GM21528 (cell line): Measurements from ENCODE around the gene IMMP2L.
"Not testable (repeated sequence)": the region's sequence is repeated elsewhere in the genome, so short reads cannot be mapped to it uniquely, and the experiment has no call there.

ENCODE experiments used
- ATAC-seq: cut with Tn5 transposase; IDR thresholded peaks from one replicate; pipeline ENCODE4 v1.9.1; 2021; ENCODE audit warnings: mild to moderate bottlenecking, moderate library complexity; ENCODE audit not compliant: unreplicated experiment, low FRiP score

The IMMP2L gene

DNA sequence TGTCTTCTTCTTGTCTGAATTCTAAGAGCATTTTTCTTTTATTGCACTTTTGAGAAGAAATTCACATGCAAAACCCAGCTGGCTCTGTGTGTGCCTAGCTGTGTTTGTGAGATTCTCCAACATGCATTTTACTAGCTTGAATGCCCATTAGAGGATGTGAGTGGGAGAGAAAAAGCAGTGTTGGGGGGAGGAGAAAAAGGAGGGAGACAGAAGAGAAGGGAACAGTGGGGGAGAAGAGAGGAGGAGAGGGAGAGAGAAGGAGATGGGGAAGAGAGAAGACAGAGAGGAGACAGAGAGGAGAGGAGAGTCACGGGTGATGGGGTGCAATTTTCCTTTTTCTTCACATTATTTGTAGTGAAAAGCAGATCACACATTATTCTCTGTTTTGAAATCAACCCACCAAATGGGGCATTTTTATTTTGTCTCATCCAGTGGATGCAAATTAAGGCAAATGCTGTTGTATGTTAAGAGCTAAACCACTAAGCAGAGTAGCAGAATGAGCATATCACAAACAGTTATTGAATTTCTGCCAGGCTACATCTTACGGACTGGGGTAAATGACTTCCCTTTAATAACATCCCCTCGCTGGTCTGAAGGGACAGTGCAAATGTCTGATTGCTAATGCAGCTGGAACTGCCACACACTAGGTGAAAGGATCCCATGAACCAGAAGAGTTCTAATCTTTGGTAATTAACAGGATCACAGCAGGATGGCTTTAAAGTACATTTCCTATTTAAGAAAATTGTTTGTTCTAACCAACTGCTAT, 470.5 kb downstream of the IMMP2L start:
- no peak for ATAC-seq

DNA sequence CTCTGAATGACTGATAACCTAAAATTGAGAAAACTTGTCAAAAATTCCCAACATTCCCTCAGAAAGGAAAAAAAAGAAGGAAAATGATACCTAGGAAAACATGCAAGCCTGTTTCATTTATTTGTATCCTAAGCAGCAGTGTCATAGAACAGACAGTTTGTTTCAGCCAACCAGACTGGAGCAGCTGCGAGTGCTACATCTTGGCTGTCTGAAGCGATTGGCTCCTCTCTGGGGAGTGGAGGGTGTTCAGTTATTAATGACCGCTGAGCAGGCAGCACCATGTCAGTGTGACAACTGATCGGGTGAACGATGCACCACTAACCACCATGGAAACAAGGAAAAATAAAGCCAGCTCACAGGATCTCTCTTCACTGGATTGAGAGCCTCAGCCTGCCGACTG, 471.4 kb downstream of the IMMP2L start, which contains the start of gene LRRN3:
Gene LRRN3, plus strand, starts transcription at position 282 of the 400 bp plus-strand sequence. CDS start 31,646 bp downstream, outside the sequence.
- ATAC-seq: no peak

DNA sequence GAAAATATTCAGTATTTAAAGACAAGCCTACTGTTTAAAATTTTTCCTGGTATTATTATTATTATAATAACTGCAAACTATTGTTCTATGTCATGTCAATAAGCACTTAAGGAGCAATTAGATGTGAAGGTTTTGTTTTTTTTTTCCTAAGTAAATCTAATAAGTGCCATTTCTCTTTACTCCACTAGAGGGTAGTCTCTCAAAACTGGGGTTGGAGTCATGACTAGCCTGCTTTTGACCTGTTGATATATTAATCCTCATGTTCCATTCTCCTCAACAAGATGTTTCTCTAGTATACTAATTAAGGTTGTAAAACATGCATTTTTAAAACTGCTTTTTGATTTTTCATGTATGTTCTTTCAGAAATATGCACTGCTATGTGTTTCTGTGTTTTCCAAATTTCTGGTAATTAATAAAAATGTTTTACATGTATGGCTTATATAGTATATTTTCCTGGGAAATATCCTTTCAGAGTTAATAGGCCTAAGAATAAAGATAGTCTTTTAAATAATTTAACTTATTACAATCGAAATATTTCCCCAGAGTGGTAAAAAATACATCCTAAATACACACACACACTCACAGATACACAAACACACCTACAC, 472.4 kb downstream of the IMMP2L start:
- no peak for ATAC-seq

DNA sequence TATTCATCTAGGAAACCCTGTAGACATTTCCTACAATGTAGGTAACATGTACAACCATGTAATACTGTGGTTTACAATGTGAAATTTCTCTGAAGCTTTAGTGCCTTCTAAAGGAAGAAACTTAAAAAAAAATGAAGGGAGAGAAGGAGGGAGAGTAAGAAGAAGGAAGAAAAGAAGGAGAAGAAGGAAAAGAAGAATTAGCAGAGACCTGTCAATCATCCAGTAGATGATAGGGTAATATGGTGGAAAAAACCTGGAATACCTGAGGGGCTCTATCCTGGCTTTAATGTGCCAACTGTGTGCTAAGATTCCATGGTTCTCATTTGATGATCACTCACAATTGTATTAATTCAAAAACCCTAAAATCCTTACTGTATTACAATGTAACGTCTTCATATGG, 474.0 kb downstream of the IMMP2L start:
- no peak for ATAC-seq

DNA sequence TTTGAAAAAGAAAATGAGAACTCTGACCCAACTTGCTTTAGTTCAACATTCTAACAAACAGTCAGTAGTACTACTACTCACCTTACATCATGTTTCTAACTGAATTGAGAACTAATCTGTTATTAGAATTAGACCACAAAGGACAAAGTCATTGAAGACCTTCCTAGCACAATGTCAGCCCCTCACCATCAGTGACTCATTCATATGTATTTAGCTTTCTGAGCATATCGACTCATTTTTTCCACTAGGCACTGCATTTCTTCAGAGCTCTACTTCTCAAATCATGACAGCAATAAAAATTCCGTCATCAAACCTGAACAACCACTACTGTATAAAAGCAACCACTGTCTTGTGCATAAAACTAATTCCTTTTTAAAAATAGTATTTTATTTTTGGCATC, 475.8 kb downstream of the IMMP2L start:
- ATAC-seq: no peak

DNA sequence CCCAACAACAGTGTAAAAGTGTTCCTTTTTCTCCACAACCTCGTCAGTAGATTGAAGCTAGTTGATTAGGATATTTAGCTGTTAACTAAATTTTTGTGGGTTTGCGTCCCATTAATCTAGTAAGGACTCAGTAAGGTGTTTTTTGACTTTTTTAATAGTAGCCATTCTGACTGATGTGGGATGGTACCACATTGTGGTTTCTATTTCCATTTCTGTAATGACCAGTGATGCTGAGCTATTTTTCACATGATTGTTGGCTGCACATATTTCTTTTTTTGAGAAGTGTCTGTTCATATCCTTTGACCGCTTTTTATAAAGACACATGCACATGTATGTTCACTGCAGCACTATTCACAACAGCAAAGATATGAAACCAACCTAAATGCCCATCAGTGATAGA, 476.9 kb downstream of the IMMP2L start:
- ATAC-seq: no peak

DNA sequence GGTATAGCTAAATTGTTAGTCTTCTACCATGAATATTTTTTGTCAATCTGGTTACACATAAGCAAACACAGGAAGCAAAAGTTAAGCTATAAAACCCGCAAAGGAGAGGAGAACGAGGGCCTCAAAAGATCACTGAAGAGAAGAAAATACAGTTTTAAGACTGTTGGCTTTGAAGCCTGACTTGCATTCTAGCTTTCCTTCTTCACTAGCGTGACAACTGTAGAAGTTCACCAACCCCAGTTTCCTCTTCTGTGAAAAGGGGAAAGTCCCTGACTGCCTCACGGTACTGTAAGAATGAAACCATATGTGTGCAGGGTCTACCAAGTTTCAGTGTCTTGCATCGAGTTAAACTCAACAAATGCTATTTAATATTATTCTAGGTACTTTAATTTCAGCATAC, 478.9 kb downstream of the IMMP2L start:
- ATAC-seq: peak; percentile 99

DNA sequence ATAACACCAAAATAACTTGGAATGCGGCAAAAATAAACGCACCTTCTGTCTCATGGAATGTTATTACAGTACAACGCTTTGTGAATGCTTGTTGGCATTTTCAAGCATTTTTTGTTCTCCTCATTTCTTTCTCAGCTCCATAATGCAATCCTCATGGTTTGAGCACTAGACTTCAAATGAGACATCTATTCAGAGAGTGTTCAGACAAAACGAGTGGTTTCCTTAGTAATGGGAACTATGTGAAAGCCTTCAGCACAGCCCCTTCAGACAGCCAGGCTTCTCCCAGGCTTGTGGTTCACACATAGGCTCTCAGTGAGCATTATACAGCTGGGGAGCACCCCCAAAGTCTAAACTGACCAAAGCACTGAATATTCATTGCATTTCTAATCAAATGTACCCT, 479.9 kb downstream of the IMMP2L start:
- ATAC-seq: no peak

DNA sequence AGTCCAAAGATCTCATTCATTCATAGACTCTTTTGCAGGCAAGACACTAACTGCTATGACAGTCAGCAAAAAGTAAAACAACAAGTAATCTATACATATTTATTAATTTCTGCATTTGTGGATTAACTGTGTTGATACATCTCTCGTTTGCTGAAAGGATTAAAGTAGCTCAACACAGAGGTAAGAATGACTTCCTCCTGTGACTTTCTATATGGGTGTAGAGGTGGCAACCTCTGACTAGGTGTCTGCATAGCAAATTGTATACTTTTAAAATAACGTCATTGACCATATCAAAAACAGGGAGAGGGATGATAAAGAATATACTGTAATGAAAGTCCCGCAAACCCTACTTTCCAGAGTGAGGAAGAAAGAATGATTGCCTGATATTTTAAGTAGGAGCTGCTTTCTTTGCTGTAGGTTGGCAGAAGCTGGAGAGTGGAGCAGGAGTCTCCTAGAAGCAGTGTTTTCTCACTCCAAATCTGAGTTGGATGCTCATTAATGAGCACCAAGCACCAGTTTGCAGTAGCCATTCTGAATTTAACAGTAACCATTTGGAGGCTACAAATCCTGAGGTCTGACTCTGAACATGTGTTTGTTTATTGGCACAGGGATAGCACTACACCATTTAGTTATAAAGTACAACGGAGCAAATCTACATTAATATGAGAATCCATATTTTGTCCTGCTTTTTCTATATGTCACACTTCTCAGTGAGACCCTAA, 480.6 kb downstream of the IMMP2L start:
- ATAC-seq: no peak

DNA sequence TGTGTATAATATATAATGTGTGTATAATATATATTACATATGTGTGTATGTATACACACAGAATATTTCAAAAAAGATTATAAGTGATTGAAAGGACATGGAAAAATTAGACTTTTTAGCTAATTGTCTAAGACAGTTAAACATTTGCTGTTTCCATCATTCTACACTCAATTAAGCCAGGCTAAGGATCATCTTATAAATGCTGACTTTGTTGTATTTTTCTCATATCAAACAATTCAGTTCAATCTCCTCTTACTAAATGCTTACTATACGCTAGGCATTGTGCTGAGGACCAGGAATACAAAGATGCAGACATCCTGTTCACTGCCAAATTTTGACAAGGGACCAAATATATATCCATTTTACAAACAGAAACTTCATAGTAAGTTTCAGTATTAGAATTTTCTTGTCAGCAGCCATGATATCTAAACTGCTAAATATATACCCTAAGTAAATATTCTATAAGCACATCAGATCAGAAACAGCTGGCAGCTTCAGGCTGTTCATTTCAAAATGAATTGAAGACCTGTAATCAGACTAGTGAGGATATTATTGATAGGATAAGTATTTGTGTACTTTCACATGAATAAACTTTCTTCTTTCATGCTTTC, 481.7 kb downstream of the IMMP2L start:
- ATAC-seq: no peak

DNA sequence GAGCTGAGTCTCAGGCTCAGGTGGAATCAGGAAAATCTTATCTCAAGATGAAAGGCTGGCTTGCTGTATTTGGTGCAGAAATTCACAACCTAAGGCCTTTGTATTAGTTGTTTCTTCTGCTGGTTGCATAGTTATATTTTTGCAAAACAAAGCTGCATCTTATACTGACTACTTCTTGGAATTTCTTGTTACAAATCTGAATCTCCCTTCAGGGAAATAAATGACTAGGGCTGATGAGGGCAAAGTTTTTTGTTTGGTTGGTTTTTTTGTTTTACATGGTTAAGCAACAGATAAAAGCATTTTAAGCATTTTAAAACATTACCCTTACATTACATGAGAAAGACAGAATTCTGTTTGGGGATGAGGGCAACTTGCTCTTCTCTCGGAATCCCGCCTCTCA, 485.3 kb downstream of the IMMP2L start:
- ATAC-seq: no peak

DNA sequence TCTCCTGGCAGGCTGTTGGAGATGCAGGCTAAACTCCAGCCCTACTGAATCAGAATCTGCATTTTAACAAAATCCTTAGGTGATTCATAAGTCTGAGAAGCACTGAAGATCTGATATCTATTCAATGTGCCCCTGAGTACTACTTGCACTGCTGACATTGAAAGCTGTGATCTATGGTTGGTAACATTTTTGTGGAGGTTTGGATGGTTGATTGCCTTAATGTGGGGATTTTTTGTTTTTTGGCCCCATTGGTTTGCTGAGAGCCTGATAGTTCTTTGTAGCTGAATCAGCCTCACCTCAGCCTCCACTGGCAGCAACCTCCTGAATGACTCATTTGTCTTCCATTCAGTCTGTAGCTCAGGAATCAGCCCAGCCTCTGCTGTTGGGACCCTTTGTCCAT, 486.1 kb downstream of the IMMP2L start:
- ATAC-seq: no peak

DNA sequence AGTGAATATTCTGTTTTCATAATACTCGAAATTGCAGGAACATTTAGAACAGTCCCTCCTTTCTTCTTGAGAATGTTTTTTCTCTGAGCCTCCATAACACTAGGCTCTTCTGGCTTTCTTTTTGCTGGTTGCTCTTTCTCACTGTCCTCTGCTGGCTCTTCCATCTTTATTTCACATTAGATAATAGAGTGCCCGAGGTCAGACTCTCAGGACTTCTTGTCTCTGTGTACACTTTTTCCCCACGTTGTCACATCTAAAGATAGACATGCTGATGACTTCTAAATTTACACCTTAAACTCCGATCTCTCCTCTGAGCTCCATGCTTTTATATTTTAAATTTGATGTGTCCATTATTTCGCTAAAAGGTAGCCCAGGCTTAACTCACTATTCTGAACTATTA, 486.8 kb downstream of the IMMP2L start:
- ATAC-seq: no peak

DNA sequence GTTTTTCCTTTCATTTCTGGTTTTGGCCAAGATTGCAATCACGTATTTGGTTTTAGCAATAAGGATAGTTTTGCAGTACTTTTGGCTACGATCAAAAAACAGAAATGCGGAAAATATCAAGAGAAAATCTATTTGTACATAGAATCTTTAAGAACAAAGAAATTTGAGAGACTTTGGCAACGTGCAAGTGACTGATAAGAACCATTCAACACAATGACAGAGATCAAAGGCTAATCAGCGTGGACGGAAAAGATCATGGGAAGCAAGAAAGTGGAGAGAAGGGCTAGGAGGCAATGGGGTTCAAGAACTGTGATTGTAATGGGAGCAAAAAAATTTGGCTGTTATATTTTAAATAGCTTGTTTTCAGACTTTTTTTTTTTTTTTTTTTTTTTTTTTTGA, 487.5 kb downstream of the IMMP2L start:
- no peak for ATAC-seq

DNA sequence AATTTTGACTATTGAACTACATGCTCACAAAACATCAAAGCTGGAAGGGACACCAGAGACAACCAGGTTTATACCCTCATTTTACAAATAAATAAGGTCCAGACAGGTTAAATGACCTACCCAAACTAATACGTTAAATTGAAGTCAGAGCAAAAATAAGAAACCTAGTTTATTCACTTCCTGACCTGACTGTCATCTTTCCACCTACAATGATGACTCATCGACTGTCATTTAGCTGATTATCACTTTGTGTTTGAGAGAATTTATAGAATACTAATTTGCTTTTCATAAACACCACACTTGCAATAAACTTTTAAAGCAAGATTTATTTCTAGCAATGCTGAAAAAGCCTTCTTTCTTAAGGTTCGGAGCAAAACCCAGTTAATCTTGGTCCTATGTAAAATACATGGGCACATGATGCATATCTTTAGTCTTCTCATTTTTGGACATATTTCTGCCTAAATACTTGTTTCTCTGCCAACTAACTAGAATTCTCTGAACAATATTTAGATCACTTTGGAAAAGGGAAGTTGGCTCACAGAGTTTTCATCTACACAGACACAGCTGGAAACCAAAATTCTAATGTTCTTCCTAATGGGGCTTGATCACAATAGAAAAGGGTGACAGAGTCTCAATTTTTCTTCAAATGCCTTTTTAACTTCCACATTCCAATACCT, 488.1 kb downstream of the IMMP2L start:
- no peak for ATAC-seq

DNA sequence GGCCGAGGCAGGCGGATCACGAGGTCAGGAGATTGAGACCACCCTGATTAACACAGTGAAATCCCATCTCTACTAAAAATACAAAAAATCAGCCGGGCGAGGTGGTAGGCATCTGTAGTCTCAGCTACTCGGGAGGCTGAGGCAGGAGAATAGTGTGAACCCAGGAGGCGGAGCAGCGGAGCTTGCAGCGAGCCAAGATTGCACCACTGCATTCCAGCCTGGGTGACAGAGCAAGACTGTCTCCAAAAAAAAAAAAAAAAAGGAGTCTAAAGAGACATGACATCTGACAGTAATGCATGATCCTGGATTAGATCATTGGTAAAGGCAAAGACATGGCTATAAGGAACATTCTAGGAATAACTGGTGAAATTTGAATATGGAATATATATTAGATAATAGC, 489.6 kb downstream of the IMMP2L start:
- ATAC-seq: not testable (repeated sequence)

DNA sequence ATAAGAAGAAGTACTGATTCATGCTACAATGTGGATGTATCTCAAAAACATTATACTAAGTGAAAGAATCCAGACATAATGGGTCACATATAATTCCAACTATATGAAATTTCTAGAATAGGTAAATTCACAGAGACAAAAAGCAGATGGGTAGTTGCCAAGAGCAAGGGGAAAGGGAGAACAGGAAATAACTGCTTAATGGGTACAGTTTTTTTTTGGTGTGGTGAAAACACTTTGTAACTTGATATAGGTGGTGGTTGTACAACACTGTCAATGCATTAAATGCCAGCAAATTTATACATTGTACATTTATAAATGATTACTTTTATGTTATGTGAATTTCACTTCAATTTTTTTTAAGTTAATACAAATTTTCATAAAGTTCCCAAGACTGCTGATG, 490.7 kb downstream of the IMMP2L start:
- ATAC-seq: no peak

DNA sequence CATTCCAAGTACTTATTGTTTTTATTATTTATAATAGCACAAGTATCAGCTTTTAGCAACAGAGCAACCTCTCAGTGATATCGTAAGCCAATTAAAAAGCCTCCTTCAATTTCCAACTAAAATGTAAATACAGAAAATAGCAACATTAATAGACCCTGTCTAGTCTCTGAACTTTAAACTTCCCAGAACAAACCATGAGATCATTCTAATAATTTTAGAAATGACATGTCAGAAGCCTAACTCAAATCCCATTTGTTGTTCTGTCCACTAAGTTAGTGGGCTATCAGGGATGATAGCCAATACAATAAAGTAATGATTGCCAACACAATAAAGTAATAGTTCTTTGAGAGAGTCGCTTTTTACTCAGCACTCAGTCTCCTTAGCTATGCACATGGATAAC, 493.7 kb downstream of the IMMP2L start:
- no peak for ATAC-seq

DNA sequence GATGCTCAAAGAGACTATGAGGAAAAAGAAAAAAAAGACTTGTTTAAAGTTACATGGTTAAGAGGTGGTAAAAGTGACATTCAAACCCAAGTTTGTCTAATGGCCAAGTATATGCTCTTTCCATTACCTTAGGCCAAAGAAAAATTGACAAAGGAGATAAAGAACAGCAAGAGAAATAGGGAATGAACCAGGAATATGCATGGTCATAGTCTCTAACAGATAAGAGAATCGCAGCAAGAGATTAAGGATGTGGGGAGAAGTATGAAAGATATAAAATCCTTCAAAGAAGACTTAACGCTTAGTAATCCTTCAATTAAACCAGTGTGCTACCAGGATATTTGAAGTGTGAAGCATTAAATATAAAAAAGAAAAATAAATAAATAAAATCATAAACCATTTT, 494.6 kb downstream of the IMMP2L start:
- no peak for ATAC-seq

DNA sequence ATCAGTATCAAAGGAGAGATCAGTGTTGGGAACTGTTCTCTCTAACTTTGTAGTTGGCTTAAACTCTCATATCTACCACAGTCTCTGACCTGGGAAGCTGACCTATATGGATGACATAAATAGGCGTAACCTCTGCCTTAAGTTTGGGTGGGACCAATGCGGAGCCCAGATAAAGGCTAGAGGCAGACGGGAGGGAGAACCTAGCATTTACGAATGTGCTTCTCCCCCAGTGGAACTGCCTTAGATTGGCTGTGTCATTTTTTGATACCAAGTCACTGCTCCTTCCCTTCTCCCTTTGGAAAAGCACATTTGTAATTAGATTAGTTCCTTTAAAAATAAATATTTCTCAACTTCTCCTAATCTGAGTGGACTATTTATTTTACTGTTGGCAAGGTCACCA, 495.0 kb downstream of the IMMP2L start:
- ATAC-seq: no peak

DNA sequence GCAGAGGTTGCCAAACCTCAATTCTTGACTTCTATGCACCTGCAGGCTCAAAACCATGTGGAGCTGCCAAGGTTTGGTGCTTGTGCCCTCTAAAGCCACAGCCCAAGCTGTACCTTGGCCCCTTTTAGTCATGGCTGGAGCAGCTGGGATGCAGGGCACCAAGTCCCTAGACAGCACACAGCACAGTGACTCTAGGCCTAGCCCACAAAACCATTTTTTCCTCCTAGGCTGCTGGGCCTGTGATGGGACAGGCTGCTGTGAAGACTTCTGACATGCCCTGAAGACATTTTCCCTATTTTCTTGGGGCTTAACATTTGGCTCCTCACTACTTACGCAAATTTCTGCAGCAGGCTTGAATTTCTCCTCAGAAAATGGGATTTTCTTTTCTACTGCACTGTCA, 499.1 kb downstream of the IMMP2L start:
- no peak for ATAC-seq
